ENCODE measurements around the gene MT1A. TPM values are rescaled to one million over a fixed set of nuclear protein-coding genes. Genes with fewer than 3 reads are reported as not detected.

MT1A gene
- total and polyA plus RNA-seq, 3 donors from 2014 or later: 10.6 TPM; not detected in 2

DNA sequence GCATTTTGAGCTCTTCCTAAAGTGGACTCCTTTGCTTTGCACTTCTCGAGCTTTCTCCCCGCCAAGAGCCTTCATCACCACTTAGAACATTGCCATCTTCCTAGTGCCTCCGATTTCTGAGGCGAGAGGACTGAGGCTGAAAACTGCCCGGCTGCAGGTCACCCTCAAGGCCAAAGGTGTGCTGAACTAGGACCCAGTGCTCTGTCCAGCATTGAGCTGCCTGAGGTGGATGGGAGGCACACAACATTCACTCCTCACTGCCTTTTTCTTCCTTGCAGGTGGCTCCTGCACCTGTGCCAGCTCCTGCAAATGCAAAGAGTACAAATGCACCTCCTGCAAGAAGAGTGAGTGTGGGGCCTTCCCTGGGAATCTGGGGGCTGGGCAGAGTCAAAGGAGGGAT is 5.4 kb downstream of the MT1A start:
- WGBS, 2 donors: 45 to 52% methylated on average over 5 of the region's 5 CpGs
- Histone ChIP-seq H3K4me1 (peaks cover 11% of the 10 kb centered on the region), H3K9me3 (no peaks in the 10 kb centered on the region), H3K27me3 (no peaks in the 10 kb centered on the region), H3K4me3 (no peak overlapping the region), H3K27ac (no peak overlapping the region), H3K36me3 (ENCODE audit: low read depth, missing control alignments) (no peaks in the 10 kb centered on the region)
- no peak for DNase-seq
- TF ChIP-seq CTCF (IDR thresholded peaks at IDR 0.05): no peak
- no peak for TF ChIP-seq POLR2A (IDR thresholded peaks at IDR 0.05)
- intact Hi-C loops (cut with DNase I; ENCODE audit: low total_unique reads): no loop called here

GRCh38 chr16:56645311-56645710 is 6.8 kb downstream of the MT1A start:
- TF ChIP-seq CTCF (IDR thresholded peaks at IDR 0.05) (no peak), POLR2A (IDR thresholded peaks at IDR 0.05) (no peak)
- Histone ChIP-seq H3K9me3 (no peaks in the 10 kb centered on the region), H3K27ac (no peak overlapping the region), H3K4me3 (no peak overlapping the region), H3K36me3 (ENCODE audit: low read depth, missing control alignments) (no peaks in the 10 kb centered on the region), H3K4me1 (peaks cover 9% of the 10 kb centered on the region), H3K27me3 (no peaks in the 10 kb centered on the region)
- WGBS, 2 donors: 73 to 87% methylated on average over 1 of the region's 1 CpG
- intact Hi-C loops (cut with DNase I; ENCODE audit: low total_unique reads): no loop called here
- DNase-seq: no peak

- H3K4me1 ChIP-seq: peaks cover 9% of the 10 kb centered on the region
- H3K27ac ChIP-seq: no peak overlapping the region
Observed at GRCh38 chr16:56645838-56646237, 7.4 kb downstream of the MT1A start.

GRCh38 chr16:56647641-56648431 is 9.4 kb downstream of the MT1A start:
- H3K27ac ChIP-seq: no peak overlapping the region
- WGBS, 2 donors: 33 to 53% methylated on average over 7 to 33 of the region's 33 CpGs
- no peak for DNase-seq
- no peaks in the 10 kb centered on the region for H3K36me3 ChIP-seq (ENCODE audit: low read depth, missing control alignments)
- no peak overlapping the region for H3K4me3 ChIP-seq
- H3K27me3 ChIP-seq: no peaks in the 10 kb centered on the region
- TF ChIP-seq POLR2A (IDR thresholded peaks at IDR 0.05) (no peak), CTCF (IDR thresholded peaks at IDR 0.05) (no peak)
- no peaks in the 10 kb centered on the region for H3K9me3 ChIP-seq
- H3K4me1 ChIP-seq: peaks cover 8% of the 10 kb centered on the region
- intact Hi-C loops (cut with DNase I; ENCODE audit: low total_unique reads): no loop called here

More at GRCh38 chr16:56645838-56646237, 7.4 kb downstream of the MT1A start:
- Histone ChIP-seq H3K4me3 (no peak overlapping the region), H3K27me3 (no peaks in the 10 kb centered on the region), H3K36me3 (ENCODE audit: low read depth, missing control alignments) (no peaks in the 10 kb centered on the region), H3K9me3 (no peaks in the 10 kb centered on the region)
- no peak for TF ChIP-seq CTCF (IDR thresholded peaks at IDR 0.05)
- no peak for TF ChIP-seq POLR2A (IDR thresholded peaks at IDR 0.05)
- intact Hi-C loops (cut with DNase I; ENCODE audit: low total_unique reads): no loop called here
- no peak for DNase-seq
- WGBS, 2 donors: 0% methylated on average over 1 of the region's 1 CpG

DNA sequence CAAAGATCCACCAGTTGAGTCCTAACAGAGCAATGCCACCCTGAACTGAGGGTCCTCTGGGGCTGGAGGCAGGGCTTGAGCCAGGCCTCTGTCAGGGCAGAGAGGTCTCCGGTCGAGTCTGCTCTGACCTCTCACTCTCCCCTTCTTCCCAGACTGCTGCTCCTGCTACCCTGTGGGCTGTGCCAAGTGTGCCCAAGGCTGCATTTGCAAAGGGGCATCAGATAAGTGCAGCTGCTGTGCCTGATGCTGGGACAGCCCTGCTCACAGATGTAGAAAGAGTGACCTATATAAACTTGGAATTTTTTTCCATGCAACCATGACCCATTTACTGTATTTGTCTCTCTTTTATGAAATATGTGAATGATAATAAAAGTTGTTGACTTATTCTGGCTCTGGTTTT is 10.8 kb downstream of the MT1A start:
- Histone ChIP-seq H3K27me3 (no peaks in the 10 kb centered on the region), H3K36me3 (ENCODE audit: low read depth, missing control alignments) (no peaks in the 10 kb centered on the region), H3K27ac (no peak overlapping the region), H3K9me3 (no peaks in the 10 kb centered on the region), H3K4me1 (no peaks in the 10 kb centered on the region), H3K4me3 (no peak overlapping the region)
- no peak for DNase-seq
- intact Hi-C loops (cut with DNase I; ENCODE audit: low total_unique reads): no loop called here
- TF ChIP-seq POLR2A (IDR thresholded peaks at IDR 0.05): no peak
- whole genome bisulfite sequencing, 2 donors: 91 to 100% methylated on average over 2 of the region's 2 CpGs
